SK-N-SH (cell line): ENCODE measurements around the gene CDK5RAP1. TPM values are rescaled to one million over a fixed set of nuclear protein-coding genes. Genes with fewer than 3 reads are reported as not detected.

Experiments
- CTCF ChIA-PET: fragments of 300-600, 350-600 bp; formaldehyde crosslinking; extraction: SDS; loops from one replicate; lab custom pipeline; 2021; lab: Yijun Ruan, JAX
- POLR2A ChIA-PET: fragments of 350-600 bp; sonication (Branson Sonifier 250); formaldehyde crosslinking; extraction: SDS; loops from one replicate; lab custom pipeline; 2020; ENCODE audit warnings: antibody characterized with exemption, inconsistent platforms; lab: Yijun Ruan, JAX
- DNase-seq: peaks from one replicate; pipeline ENCODE4 v3.0.0; 2012
- H2AFZ ChIP-seq: fragments of 200-600 bp; sonication (generic); 2 replicates; pipeline ENCODE4 v1.8.1; 2016; ENCODE audit warnings: antibody characterized with exemption, mild to moderate bottlenecking, low read depth
- H3F3A ChIP-seq: fragments of 200-600 bp; sonication (generic); replicated peaks from 2 replicates; pipeline ENCODE3; 2016; ENCODE audit warnings: antibody characterized with exemption, mild to moderate bottlenecking; ENCODE audit not compliant: insufficient read depth
- H3K27ac ChIP-seq, 2 experiments: fragments of 200-500 bp in 1 of 2; fragments of 200-600 bp in 1 of 2; sonication (Bioruptor generic) in 1 of 2; sonication (generic), shearing (Covaris generic) in 1 of 2; 2 replicates each; pipeline versions ENCODE4 v1.5.1 to v1.6.1; 2014 to 2016; ENCODE audit warnings: low read depth in 2 of 2, inconsistent platforms in 1 of 2, low read length in 1 of 2, mild to moderate bottlenecking in 1 of 2, mixed read lengths in 1 of 2
- H3K27me3 ChIP-seq: fragments of 200-600 bp; sonication (generic), shearing (Covaris generic); 2 replicates; pipeline ENCODE4 v1.6.1; 2016; ENCODE audit warnings: mixed run types; ENCODE audit not compliant: insufficient read depth
- H3K36me3 ChIP-seq, 2 experiments: fragments of 200-500 bp in 1 of 2; fragments of 200-600 bp in 1 of 2; sonication (Bioruptor generic) in 1 of 2; sonication (generic) in 1 of 2; replicated peaks in 1 of 2; 2 replicates each; pipeline versions ENCODE3 to v1.5.1; 2014 to 2016; ENCODE audit warnings: low read length in 1 of 2, mild to moderate bottlenecking in 1 of 2; ENCODE audit not compliant: insufficient read depth in 2 of 2, control insufficient read depth in 1 of 2
- H3K4me1 ChIP-seq, 2 experiments: fragments of 200-500 bp in 1 of 2; fragments of 200-600 bp in 1 of 2; sonication (Bioruptor generic) in 1 of 2; sonication (generic), shearing (Covaris generic) in 1 of 2; 2 replicates each; pipeline versions ENCODE4 v1.5.1 to v1.6.1; 2014 to 2016; ENCODE audit warnings: low read depth in 1 of 2, low read length in 1 of 2, mixed run types in 1 of 2; ENCODE audit not compliant: insufficient read depth in 2 of 2, control insufficient read depth in 1 of 2
- H3K4me2 ChIP-seq: fragments of 200-600 bp; sonication (generic), shearing (Covaris generic); 2 replicates; pipeline ENCODE4 v1.6.1; 2017; ENCODE audit warnings: mixed run types
- H3K4me3 ChIP-seq, 2 experiments: fragments of 200-500 bp in 1 of 2; fragments of 200-600 bp in 1 of 2; sonication (Bioruptor generic) in 1 of 2; sonication (generic), shearing (Covaris generic) in 1 of 2; 2 replicates each; pipeline versions ENCODE4 v1.5.1 to v1.8.1; 2014 to 2016; ENCODE audit warnings: low read depth in 2 of 2, inconsistent platforms in 1 of 2, low read length in 1 of 2, mild to moderate bottlenecking in 1 of 2, mixed read lengths in 1 of 2, moderate library complexity in 1 of 2
- H3K79me2 ChIP-seq: fragments of 200-600 bp; sonication (generic); 2 replicates; pipeline ENCODE4 v1.8.1; 2017; ENCODE audit warnings: mild to moderate bottlenecking; ENCODE audit not compliant: insufficient read depth
- H3K9ac ChIP-seq: fragments of 200-600 bp; sonication (generic); 2 replicates; pipeline ENCODE4 v1.6.1; 2017; ENCODE audit warnings: mixed run types
- H3K9me2 ChIP-seq: fragments of 200-600 bp; sonication (generic); 2 replicates; pipeline ENCODE4 v1.6.1; 2017; ENCODE audit warnings: mixed run types
- H3K9me3 ChIP-seq: fragments of 200-600 bp; sonication (generic); 2 replicates; pipeline ENCODE4 v1.6.1; 2017; ENCODE audit warnings: mixed run types, mild to moderate bottlenecking, moderate library complexity
- H4K20me1 ChIP-seq: fragments of 200-600 bp; sonication (generic); 2 replicates; pipeline ENCODE4 v1.6.1; 2017; ENCODE audit warnings: mild to moderate bottlenecking, mixed run types; ENCODE audit not compliant: insufficient read depth
- ELF1 ChIP-seq: IDR thresholded peaks from 2 replicates; pipeline ENCODE4 v1.4.0; 2012
- FOXJ3 ChIP-seq: sonication (generic); formaldehyde crosslinking; IDR thresholded peaks from 2 replicates; pipeline ENCODE4 v1.5.1; 2020; ENCODE audit warnings: mild to moderate bottlenecking, missing genetic modification reagents
- NFIC ChIP-seq: IDR thresholded peaks from 2 replicates; pipeline ENCODE4 v1.4.0; 2012; ENCODE audit warnings: borderline replicate concordance
- RAD21 ChIP-seq: IDR thresholded peaks from 2 replicates; pipeline ENCODE4 v1.6.1; 2012; ENCODE audit warnings: mild to moderate bottlenecking, low read length
- WGBS: methylation state at CpG from one replicate; pipeline ENCODE4 v1.1.6; 2017; ENCODE audit warnings: low lambda C conversion rate; 5-methylcytosine and 5-hydroxymethylcytosine counted together
- polyA plus RNA-seq, 3 experiments: library from polyadenylated mRNA; depleted of rRNA; stranded (reverse); fragments of >200 nt; gene quantifications; 2 replicates each; pipeline ENCODE4 v1.2.3, GENCODE V29; 2012
- TF ChIP-seq, protein P1 (sequence below): IDR thresholded peaks from 2 replicates; pipeline ENCODE4 v1.4.0; 2012; ENCODE audit warnings: low read depth, borderline replicate concordance
- TF ChIP-seq, protein P2 (sequence below): IDR thresholded peaks from 2 replicates; pipeline ENCODE4; 2012

The CDK5RAP1 gene
- polyA plus RNA-seq, 1 of the 3 experiments (the other 2 are of a cell fraction) = 30.5 TPM

DNA sequence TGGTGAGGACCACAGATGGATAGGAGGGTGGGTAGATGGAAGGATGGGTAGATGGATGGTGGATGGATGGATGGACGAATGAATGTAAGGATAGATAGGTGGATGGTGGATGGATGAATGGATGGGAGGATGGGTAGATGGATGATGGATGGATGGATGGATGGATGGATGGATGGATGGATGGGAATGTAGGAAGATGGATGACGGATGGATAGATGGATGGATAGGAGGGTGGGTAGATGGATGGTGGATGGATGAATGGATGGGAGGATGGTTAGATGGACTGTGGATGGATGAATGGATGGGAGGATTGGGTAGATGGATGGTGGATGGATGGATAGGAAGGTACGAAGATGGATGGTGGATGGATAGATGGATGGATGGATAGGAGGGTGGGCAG lies 67.2 kb downstream of the CDK5RAP1 start (continued):
- TF ChIP-seq, protein P1, sequence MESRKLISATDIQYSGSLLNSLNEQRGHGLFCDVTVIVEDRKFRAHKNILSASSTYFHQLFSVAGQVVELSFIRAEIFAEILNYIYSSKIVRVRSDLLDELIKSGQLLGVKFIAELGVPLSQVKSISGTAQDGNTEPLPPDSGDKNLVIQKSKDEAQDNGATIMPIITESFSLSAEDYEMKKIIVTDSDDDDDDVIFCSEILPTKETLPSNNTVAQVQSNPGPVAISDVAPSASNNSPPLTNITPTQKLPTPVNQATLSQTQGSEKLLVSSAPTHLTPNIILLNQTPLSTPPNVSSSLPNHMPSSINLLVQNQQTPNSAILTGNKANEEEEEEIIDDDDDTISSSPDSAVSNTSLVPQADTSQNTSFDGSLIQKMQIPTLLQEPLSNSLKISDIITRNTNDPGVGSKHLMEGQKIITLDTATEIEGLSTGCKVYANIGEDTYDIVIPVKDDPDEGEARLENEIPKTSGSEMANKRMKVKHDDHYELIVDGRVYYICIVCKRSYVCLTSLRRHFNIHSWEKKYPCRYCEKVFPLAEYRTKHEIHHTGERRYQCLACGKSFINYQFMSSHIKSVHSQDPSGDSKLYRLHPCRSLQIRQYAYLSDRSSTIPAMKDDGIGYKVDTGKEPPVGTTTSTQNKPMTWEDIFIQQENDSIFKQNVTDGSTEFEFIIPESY = no peak
- TF ChIP-seq FOXJ3 (CRISPR knock-in tag) = no peak

DNA sequence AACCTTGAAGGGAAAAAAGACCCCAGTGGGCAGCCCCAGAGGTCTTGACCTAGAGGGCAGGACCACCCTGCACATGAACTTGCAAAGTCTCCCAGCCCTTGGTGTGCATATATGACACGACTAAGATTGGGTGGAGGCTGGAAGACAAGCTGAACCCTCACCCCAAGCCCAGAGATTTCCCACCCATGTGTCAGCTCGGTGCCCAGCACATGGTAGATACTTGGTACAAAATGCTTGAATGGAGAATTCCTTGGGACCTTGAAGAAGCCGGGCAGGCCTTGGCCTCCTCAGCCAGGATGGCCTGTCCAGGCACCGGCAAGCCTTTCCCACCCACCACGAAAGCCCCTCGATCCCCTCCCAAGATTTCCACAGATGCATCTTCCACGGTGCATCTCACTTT lies 67.7 kb downstream of the CDK5RAP1 start:
- H3K4me2 ChIP-seq = no peak overlapping the region
- CTCF ChIA-PET = no interaction called here
- no peak overlapping the region for H3K4me3 ChIP-seq
- no peak for DNase-seq
- TF ChIP-seq, protein P2, sequence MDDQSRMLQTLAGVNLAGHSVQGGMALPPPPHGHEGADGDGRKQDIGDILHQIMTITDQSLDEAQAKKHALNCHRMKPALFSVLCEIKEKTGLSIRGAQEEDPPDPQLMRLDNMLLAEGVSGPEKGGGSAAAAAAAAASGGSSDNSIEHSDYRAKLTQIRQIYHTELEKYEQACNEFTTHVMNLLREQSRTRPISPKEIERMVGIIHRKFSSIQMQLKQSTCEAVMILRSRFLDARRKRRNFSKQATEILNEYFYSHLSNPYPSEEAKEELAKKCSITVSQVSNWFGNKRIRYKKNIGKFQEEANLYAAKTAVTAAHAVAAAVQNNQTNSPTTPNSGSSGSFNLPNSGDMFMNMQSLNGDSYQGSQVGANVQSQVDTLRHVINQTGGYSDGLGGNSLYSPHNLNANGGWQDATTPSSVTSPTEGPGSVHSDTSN = no peak
- TF ChIP-seq NFIC (no peak), RAD21 (no peak)
- no peaks in the 10 kb centered on the region for H3K36me3 ChIP-seq
- POLR2A ChIA-PET = no interaction called here
- H3K27ac ChIP-seq = no peak overlapping the region
- no peaks in the 10 kb centered on the region for H4K20me1 ChIP-seq
- no peaks in the 10 kb centered on the region for H3K79me2 ChIP-seq
- no peaks in the 10 kb centered on the region for H3F3A ChIP-seq
- WGBS = 39% methylated on average over 7 of the region's 7 CpGs
- no peaks in the 10 kb centered on the region for H3K4me1 ChIP-seq
- H3K27me3 ChIP-seq = peaks cover 55% of the 10 kb centered on the region
- H3K9ac ChIP-seq = no peak overlapping the region
- no peaks in the 10 kb centered on the region for H3K9me2 ChIP-seq
- H2AFZ ChIP-seq = no peak overlapping the region
- no peaks in the 10 kb centered on the region for H3K9me3 ChIP-seq

DNA sequence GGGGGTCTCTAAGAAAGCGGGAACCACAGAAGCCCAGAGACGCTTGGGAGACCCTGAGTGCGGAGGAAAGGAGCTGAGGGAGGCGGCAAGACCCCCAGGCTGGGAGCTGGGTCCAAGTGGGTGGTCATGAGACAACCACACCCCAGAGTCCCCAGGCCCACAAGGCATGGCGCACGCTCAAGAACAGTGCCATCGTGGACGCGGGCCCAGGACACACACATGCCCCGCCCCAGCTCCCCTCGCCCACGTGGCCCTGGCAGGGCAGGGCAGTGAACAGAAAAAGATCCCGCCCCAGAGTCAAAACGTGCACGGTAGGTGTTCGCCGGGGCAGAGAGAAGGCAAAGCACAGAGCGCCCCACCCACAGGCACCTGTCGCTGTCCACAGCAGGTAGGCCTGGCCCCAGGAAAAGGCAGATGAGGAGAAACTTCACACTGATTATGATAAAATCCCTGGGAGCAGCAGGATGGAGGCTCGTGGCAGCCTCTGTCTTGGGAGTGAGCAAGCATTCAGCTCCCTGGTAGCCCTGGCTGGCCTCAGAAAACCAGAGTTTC lies 68.3 kb downstream of the CDK5RAP1 start:
- 39% methylated on average over 16 of the region's 20 CpGs for WGBS
- Histone ChIP-seq H3K9me2 (no peaks in the 10 kb centered on the region), H3K9ac (no peak overlapping the region), H3K27ac (no peak overlapping the region), H3K4me2 (no peak overlapping the region), H3K4me1 (no peaks in the 10 kb centered on the region), H3K79me2 (no peaks in the 10 kb centered on the region), H4K20me1 (no peaks in the 10 kb centered on the region), H2AFZ (no peak overlapping the region), H3K36me3 (no peaks in the 10 kb centered on the region), H3F3A (no peaks in the 10 kb centered on the region), H3K9me3 (no peaks in the 10 kb centered on the region), H3K27me3 (peaks cover 61% of the 10 kb centered on the region), H3K4me3 (no peak overlapping the region)
- ChIA-PET CTCF (no interaction called here), POLR2A (no interaction called here)
- no peak for TF ChIP-seq ELF1
- no peak for DNase-seq
